Bronchial epithelial cell (primary cell): ENCODE results near the gene DEDD2. TPM values are rescaled to one million over a fixed set of nuclear protein-coding genes. Genes with fewer than 3 reads are reported as not detected.

Experiments
- DNase-seq: peaks from one replicate; pipeline ENCODE4 v3.0.0-alpha.2; 2010; ENCODE audit warnings: low read depth
- FAIRE-seq: peaks from 2 replicates; lab custom pipeline; 2011; peaks lifted over from hg19 to GRCh38; lab: Jason Lieb, UNC
- H3K27me3 ChIP-seq: 2 replicates; pipeline ENCODE4 v1.5.1; 2011; ENCODE audit warnings: low read length; ENCODE audit not compliant: control insufficient read depth, insufficient read depth
- H3K36me3 ChIP-seq: 2 replicates; pipeline ENCODE4 v1.5.1; 2011; ENCODE audit warnings: low read length; ENCODE audit not compliant: control insufficient read depth, insufficient read depth
- H3K4me3 ChIP-seq: 2 replicates; pipeline ENCODE4 v1.5.1; 2011; ENCODE audit warnings: mild to moderate bottlenecking, low read depth, low read length, control low read depth
- total RNA-seq: library from RNA; depleted of rRNA; stranded (reverse); fragments of >200 nt; gene quantifications from 2 replicates; pipeline ENCODE4 v1.2.1, GENCODE V29; 2014
- TF ChIP-seq, protein P1 (sequence below): IDR thresholded peaks from 2 replicates; pipeline ENCODE4 v1.5.1; 2011; ENCODE audit warnings: mild to moderate bottlenecking, moderate library complexity, low read length, control low read depth, inconsistent platforms; ENCODE audit not compliant: insufficient read depth, severe bottlenecking

The DEDD2 gene
- total RNA-seq, 1 donor from 2014 or later: 28.7 TPM

DNA sequence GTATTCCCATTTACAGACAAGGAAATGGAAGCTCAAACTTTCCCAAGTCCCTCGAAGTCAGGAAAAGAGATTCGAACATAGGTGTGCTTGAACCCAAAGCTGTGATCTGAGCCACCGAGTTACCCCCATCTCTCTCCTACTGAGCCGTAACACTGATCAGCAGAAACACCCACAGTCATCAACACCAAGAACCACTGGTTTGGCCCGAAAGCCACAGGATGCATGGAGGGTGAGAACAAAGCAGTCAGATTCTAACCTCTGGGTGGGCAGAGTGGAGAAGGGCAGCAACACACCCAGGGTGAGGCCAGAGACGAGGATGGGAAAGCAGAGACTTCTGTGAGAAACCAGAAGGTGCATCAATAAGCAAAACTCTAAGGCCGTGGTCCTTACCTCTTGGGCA is 57.5 kb downstream of the DEDD2 start:
- Histone ChIP-seq H3K27me3 (peaks cover 19% of the 10 kb centered on the region), H3K4me3 (no peak overlapping the region), H3K36me3 (no peaks in the 10 kb centered on the region)
- DNase-seq (no peak), FAIRE-seq (peak; percentile 72)
- TF ChIP-seq, protein P1, sequence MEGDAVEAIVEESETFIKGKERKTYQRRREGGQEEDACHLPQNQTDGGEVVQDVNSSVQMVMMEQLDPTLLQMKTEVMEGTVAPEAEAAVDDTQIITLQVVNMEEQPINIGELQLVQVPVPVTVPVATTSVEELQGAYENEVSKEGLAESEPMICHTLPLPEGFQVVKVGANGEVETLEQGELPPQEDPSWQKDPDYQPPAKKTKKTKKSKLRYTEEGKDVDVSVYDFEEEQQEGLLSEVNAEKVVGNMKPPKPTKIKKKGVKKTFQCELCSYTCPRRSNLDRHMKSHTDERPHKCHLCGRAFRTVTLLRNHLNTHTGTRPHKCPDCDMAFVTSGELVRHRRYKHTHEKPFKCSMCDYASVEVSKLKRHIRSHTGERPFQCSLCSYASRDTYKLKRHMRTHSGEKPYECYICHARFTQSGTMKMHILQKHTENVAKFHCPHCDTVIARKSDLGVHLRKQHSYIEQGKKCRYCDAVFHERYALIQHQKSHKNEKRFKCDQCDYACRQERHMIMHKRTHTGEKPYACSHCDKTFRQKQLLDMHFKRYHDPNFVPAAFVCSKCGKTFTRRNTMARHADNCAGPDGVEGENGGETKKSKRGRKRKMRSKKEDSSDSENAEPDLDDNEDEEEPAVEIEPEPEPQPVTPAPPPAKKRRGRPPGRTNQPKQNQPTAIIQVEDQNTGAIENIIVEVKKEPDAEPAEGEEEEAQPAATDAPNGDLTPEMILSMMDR: no peak

DNA sequence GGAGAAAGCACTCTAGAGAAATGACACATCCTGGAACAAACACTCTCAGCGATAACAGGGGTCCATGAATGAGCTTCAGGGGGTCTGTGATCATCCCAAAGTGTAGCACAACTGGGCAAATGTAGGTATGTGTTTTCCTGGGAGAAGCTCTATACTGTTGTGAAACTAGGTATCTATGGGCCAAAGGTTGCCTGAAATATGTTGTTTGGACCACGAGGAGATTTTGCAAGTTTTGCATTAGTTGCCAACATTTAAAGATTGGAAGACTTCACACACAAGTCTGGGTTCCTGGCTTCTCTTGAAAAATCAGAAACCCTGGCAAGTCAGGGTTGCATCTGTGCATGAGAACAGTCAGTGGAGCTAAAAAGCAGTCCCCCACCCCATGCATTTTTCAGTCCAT is 58.6 kb downstream of the DEDD2 start:
- peaks cover 24% of the 10 kb centered on the region for H3K27me3 ChIP-seq
- TF ChIP-seq, protein P1: no peak
- H3K4me3 ChIP-seq: no peak overlapping the region
- FAIRE-seq: no peak
- no peak for DNase-seq
- no peaks in the 10 kb centered on the region for H3K36me3 ChIP-seq

DNA sequence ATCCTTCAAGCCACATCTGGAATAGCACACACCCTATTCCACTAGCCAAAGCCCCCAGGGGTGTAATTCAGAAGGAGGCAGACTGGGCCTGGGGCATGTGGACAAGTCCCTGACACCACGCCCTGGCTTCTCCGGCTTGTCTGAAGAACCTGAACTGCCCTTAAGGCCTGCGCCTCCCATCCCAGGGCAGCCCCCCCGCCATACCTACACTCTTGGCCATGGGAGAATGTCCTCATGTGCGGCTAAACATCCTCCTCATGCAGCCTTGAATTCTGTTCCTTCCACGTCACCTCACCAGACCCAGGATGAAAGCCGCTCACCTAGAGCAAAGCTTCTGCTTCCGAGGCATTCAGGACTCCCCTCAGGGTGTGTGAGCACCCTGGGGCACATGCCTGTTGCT is 60.9 kb downstream of the DEDD2 start:
- FAIRE-seq (peak; percentile 93), DNase-seq (no peak)
- no peak overlapping the region for H3K4me3 ChIP-seq
- H3K36me3 ChIP-seq: no peaks in the 10 kb centered on the region
- H3K27me3 ChIP-seq: peaks cover 28% of the 10 kb centered on the region
- TF ChIP-seq, protein P1: no peak

DNA sequence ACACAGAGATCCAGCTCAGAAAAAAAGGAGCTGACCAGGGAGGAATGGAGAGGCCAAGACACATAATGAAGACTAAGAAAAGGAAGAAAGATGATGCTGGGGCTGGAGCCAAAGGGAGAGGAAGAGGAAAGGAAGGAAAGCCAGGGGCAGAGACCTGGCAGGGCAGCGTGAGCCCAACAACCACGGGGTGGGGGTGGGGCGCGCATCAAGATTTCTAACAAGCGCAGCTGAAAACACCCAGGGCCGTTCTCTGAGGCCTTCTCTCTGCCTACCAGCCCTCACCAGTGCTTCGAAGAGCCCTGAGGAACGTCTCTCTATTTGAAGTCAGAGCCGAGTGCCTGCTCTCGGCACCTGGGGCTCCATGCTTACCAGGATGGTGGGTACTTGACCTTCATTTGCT is 61.7 kb downstream of the DEDD2 start:
- H3K27me3 ChIP-seq: peaks cover 28% of the 10 kb centered on the region
- H3K4me3 ChIP-seq: no peak overlapping the region
- FAIRE-seq: no peak
- no peaks in the 10 kb centered on the region for H3K36me3 ChIP-seq
- TF ChIP-seq, protein P1: no peak
- DNase-seq: no peak

DNA sequence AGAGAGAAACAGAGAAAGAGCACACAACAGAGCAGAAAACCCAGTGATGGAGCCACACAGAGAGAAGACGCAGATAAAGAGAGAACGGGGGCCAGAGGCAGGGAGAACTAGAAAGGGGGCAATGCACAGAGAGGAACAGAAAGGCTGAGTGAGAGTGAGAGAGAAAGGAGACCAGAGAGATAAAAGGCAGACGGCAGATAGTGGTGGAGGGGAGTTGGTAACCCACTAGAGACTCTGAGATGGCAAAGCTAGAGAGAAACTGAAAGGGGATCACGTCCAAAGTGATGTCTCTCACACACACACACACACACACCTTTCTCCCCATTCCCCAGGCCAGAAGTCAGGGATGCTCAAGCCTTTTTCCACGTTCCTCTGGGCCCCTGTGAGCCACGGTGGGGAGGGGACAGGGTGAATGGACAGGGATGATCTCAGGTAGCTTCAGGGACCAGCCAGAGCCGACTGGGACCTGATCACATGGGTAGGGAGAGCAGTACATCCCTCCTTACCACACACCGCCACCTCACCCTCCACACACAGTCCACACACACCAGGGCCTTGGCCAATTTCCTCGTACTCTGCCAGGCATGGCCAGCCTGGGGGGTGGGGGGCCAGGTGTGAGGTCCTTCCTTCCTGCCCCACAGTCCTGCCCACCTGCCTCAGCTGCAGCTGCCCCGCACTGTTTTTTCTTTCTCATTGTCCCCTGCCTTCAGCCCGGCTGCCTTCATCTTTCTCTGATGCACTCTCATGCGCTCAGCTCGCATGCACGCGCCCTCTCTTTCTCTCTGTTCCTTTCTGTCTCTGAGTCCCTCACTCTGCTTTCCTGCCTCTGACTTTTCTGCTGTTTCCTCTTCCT is 62.8 kb downstream of the DEDD2 start:
- TF ChIP-seq, protein P1: no peak
- Histone ChIP-seq H3K4me3 (no peak overlapping the region), H3K36me3 (no peaks in the 10 kb centered on the region), H3K27me3 (peaks cover 31% of the 10 kb centered on the region)
- DNase-seq (no peak), FAIRE-seq (no peak)
